Tibial nerve (tissue), 3 donors: ENCODE measurements around the gene NRXN2.

ENCODE experiments used
- CTCF ChIP-seq, 5 experiments: fragments of 200-600 bp in 3 of 5; fragments of 450-650 bp in 2 of 5; sonication (generic) in 3 of 5; IDR thresholded peaks; one replicate each; pipeline ENCODE4 v1.5.1; 2016 to 2019; ENCODE audit warnings: antibody characterized with exemption in 5 of 5, mild to moderate bottlenecking in 3 of 5, moderate library complexity in 2 of 5
- POLR2A ChIP-seq, 2 donors: fragments of 450-650 bp; IDR thresholded peaks; one replicate each; pipeline ENCODE4 v1.6.1; 2017; ENCODE audit warnings: antibody characterized with exemption in 2 of 2, mild to moderate bottlenecking in 2 of 2, moderate library complexity in 2 of 2

DNA sequence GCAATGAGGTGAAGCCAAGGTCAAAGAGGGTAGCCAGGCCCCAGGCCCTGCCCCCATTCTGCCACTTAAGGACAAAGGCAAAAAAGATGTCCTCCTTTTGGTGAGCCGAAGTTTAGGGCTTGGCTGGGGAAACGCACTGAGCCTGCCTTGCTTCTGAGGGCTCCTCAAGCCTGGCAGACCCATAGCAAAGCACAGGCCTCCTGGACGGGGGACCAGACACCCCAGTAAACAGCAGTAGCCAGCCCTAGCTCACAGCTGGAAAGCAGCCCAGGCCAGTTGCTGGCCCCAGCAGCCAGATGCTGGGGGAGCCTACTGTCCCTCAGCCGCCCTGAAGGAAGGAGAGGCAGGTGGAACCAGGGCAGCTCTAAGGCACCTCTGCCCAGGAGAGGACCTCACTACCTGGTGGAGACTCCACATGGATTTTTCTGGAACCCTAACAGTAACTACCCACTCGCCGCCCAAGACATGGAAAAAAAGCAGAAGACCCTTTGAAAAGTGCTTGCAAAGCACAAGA is 40.6 kb upstream of the NRXN2 start:
- TF ChIP-seq CTCF (IDR thresholded peaks at IDR 0.05): no peak
- TF ChIP-seq POLR2A (IDR thresholded peaks at IDR 0.05): no peak
